Measurements from ENCODE around the gene DMRT3. TPM values are rescaled to one million over a fixed set of nuclear protein-coding genes. Genes with fewer than 3 reads are reported as not detected.

Gene DMRT3
- total RNA-seq, 1 experiment from 2014 or later = not detected

DNA sequence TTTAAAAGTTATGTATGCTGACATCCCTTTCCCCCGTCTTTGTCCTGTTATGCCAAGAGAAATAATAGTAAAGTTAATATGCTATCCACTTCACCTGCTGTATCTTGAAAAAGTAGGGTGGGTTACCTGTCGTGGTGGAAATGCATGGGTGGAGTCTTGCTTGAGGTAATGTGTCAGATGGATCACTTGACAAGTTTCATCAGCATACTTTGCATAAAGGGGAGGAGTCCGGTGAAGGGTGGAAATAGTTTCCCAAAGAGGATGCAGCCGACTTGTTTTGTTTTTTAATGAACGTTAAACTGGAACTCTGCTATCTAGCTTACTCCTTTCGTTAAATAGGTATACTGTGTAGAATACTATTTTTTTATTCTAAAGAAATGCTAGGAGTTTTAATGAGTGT lies 9.0 kb upstream of the DMRT3 start:
- Histone ChIP-seq H3K27ac (ENCODE audit: low read length) (no peak overlapping the region), H3K9ac (ENCODE audit: low read length) (no peak overlapping the region), H3K9me3 (ENCODE audit: low read length) (no peaks in the 10 kb centered on the region), H4K20me1 (ENCODE audit: insufficient read depth, low read depth, low read length) (no peaks in the 10 kb centered on the region), H3K79me2 (ENCODE audit: low read length) (no peaks in the 10 kb centered on the region), H2AFZ (ENCODE audit: low read length) (no peak overlapping the region), H3K27me3 (ENCODE audit: low read length) (no peaks in the 10 kb centered on the region), H3K9me2 (replicated peaks; ENCODE audit: insufficient read depth, low read length) (no peaks in the 10 kb centered on the region), H3K36me3 (ENCODE audit: insufficient read depth, low read length) (no peaks in the 10 kb centered on the region), H3K4me3 (ENCODE audit: low read length) (no peak overlapping the region), H3K4me2 (ENCODE audit: low read depth, low read length, poor library complexity, severe bottlenecking) (no peak overlapping the region), H3K4me1 (ENCODE audit: low read length) (no peaks in the 10 kb centered on the region)
- DNase-seq = no peak

DNA sequence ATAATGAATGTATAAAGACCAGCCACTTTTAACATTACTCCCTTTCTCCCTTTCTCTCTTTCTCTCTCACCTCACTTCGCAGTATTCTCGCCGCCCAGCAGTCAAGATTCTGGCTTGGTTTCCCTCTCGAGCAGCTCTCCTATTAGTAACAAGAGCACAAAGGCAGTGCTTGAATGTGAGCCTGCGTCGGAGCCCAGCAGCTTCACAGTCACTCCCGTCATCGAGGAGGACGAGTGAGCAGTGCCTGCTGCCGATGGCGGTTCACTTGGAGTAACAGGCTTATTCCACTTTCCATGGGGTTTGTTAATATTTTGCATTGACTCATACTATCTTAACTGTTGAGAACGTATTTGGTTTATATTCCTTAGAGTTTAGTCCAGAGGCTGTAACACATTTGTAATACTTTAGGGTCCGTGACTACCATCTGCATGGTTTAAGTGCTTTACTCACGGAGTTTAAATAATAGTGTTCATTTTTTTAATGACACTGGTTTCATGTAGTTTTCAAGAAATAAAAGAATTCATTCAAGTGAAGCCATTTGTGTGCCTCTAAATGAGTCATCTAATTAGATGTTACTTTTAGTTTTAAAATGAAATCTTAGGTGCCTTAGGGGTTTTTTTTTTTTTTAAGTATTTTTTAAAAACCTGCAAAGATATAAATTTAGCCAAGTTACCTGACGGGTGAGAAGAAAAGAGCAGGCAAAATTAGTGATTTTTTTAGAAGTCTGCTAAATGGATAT lies 8.4 kb upstream of the DMRT3 start:
- no peaks in the 10 kb centered on the region for H4K20me1 ChIP-seq (ENCODE audit: insufficient read depth, low read depth, low read length)
- no peak for DNase-seq
- no peaks in the 10 kb centered on the region for H3K9me2 ChIP-seq (replicated peaks; ENCODE audit: insufficient read depth, low read length)
- H2AFZ ChIP-seq (ENCODE audit: low read length) = no peak overlapping the region
- H3K36me3 ChIP-seq (ENCODE audit: insufficient read depth, low read length) = no peaks in the 10 kb centered on the region
- H3K79me2 ChIP-seq (ENCODE audit: low read length) = no peaks in the 10 kb centered on the region
- H3K4me3 ChIP-seq (ENCODE audit: low read length) = no peak overlapping the region
- no peak overlapping the region for H3K4me2 ChIP-seq (ENCODE audit: low read depth, low read length, poor library complexity, severe bottlenecking)
- no peaks in the 10 kb centered on the region for H3K27me3 ChIP-seq (ENCODE audit: low read length)
- no peaks in the 10 kb centered on the region for H3K9me3 ChIP-seq (ENCODE audit: low read length)
- H3K4me1 ChIP-seq (ENCODE audit: low read length) = no peaks in the 10 kb centered on the region
- no peak overlapping the region for H3K9ac ChIP-seq (ENCODE audit: low read length)
- no peak overlapping the region for H3K27ac ChIP-seq (ENCODE audit: low read length)

DNA sequence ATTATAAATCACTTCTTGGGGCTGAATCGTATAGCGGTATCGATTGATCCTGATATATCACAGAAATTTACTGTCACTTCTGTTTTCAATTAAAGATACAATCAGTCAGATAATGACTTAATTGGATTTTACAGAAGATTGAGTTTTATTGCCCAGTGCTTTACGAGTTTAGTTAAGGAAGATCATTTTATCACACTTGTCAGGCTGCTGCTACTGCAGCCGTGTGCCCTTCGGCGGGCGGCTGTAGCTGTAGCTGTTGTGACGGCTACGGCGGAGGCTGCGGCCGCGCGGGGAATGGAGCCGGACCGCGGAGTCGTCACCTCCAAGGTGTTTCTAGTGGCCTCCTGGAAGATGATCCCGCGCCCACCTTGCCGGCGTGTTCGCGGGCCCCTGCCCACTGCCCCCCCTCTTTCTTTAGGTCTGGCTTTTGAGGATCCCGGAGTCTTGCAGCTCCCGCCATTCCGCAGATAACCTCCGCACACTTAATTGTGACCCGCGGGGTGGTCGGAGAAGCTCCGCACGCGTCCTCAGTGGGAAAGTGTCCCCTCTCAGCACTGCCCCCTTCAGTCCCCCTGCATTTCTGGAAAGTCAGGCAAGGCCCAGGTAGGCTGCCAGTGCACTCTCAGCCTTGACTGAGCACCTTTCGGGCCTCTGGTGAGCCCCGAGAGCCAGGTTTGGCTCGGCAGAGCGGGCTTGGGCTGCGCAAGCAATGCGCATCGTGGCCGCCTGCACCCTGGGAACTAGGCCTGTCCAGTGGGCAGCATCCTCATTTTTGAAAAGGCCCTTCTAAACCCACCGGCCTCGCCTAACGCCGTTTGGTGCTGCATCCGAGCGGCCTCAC lies 6.9 kb upstream of the DMRT3 start:
- Histone ChIP-seq H3K79me2 (ENCODE audit: low read length) (no peaks in the 10 kb centered on the region), H3K9me2 (replicated peaks; ENCODE audit: insufficient read depth, low read length) (no peaks in the 10 kb centered on the region), H3K4me3 (ENCODE audit: low read length) (no peak overlapping the region), H2AFZ (ENCODE audit: low read length) (no peak overlapping the region), H3K27ac (ENCODE audit: low read length) (no peak overlapping the region), H3K27me3 (ENCODE audit: low read length) (no peaks in the 10 kb centered on the region), H3K36me3 (ENCODE audit: insufficient read depth, low read length) (no peaks in the 10 kb centered on the region), H3K9me3 (ENCODE audit: low read length) (no peaks in the 10 kb centered on the region), H3K4me2 (ENCODE audit: low read depth, low read length, poor library complexity, severe bottlenecking) (no peak overlapping the region), H3K4me1 (ENCODE audit: low read length) (no peaks in the 10 kb centered on the region), H4K20me1 (ENCODE audit: insufficient read depth, low read depth, low read length) (no peaks in the 10 kb centered on the region), H3K9ac (ENCODE audit: low read length) (no peak overlapping the region)
- DNase-seq = no peak

DNA sequence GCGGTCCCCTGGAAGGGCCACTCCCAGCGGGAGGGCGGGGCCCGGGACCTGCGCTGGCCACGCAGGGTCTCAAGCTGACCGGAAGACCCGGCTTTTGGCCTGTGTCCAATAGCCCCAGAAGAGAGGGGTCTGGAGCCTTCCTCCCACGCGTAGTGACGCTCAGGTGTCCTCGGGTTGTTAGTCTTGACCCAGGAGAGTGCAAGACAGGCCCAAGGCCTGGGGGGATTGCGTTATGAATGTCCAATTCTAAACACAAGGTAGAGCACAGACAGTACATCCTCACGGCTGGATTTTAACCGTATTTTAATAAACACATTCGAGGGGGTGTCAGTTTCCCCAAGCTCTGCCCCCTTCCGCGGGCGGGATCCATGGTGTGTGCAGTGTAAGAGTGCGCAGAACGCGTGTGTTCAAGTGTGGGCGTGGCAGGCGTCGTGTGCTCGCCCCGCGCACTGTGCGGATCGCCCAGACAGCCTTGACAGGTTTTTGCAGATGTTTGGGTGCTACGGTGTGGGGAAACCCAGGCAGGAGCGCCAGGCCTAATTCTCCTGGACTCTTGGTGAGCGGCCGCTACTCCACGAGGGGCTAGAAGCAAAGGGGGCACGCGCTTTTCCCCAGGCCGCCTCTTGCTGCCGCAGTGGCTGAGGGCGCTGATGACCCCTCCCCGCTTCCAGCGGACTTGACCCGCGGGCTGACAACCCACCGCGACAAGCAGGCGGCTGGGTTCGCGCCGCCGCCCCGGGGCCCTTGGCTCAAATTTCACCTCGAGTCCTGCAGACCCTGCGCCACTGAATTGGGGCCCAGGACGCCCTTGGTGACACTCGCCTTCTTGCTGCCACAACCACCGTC lies 6.1 kb upstream of the DMRT3 start:
- Histone ChIP-seq H3K9me3 (ENCODE audit: low read length) (no peaks in the 10 kb centered on the region), H3K27ac (ENCODE audit: low read length) (no peak overlapping the region), H2AFZ (ENCODE audit: low read length) (no peak overlapping the region), H3K4me1 (ENCODE audit: low read length) (no peaks in the 10 kb centered on the region), H3K4me2 (ENCODE audit: low read depth, low read length, poor library complexity, severe bottlenecking) (no peak overlapping the region), H3K79me2 (ENCODE audit: low read length) (no peaks in the 10 kb centered on the region), H3K9ac (ENCODE audit: low read length) (no peak overlapping the region), H3K4me3 (ENCODE audit: low read length) (no peak overlapping the region), H3K27me3 (ENCODE audit: low read length) (no peaks in the 10 kb centered on the region), H3K9me2 (replicated peaks; ENCODE audit: insufficient read depth, low read length) (no peaks in the 10 kb centered on the region), H3K36me3 (ENCODE audit: insufficient read depth, low read length) (no peaks in the 10 kb centered on the region), H4K20me1 (ENCODE audit: insufficient read depth, low read depth, low read length) (no peaks in the 10 kb centered on the region)
- no peak for DNase-seq

DNA sequence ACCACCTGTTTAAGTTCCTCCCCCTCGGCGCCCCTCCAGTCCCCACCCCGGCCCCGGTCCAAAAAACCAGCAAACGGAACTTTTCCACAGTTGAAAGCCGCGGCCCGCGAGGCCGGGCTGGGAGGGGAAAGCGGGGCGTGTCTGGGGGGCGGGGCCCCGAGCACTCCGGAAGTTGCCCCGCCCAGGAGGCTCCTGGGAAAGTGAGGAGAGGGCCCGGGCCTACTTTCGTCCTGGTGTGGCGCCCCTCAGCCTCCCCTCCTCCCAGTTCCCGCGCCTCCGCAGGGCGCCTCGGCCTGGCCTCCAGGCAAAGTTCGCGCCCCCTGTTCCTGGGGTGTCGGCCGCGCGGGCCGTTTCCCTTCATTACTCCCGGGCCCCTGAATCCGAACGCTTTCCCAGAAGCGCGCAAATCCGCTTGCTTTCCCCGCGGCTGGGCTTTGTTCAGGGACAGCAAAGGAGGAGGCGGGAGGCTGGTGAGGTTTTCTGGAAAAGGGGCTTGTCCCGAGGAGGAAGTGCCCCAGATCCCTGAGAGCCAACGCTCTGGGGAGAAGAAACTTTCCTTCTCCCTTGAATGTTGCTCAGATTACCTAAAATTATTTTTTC lies 4.5 kb upstream of the DMRT3 start:
- DNase-seq = no peak
- no peak overlapping the region for H3K9ac ChIP-seq (ENCODE audit: low read length)
- no peaks in the 10 kb centered on the region for H3K4me1 ChIP-seq (ENCODE audit: low read length)
- no peaks in the 10 kb centered on the region for H3K36me3 ChIP-seq (ENCODE audit: insufficient read depth, low read length)
- H2AFZ ChIP-seq (ENCODE audit: low read length) = no peak overlapping the region
- no peak overlapping the region for H3K4me2 ChIP-seq (ENCODE audit: low read depth, low read length, poor library complexity, severe bottlenecking)
- no peaks in the 10 kb centered on the region for H4K20me1 ChIP-seq (ENCODE audit: insufficient read depth, low read depth, low read length)
- no peaks in the 10 kb centered on the region for H3K9me3 ChIP-seq (ENCODE audit: low read length)
- H3K27me3 ChIP-seq (ENCODE audit: low read length) = no peaks in the 10 kb centered on the region
- no peaks in the 10 kb centered on the region for H3K79me2 ChIP-seq (ENCODE audit: low read length)
- no peak overlapping the region for H3K27ac ChIP-seq (ENCODE audit: low read length)
- no peak overlapping the region for H3K4me3 ChIP-seq (ENCODE audit: low read length)
- H3K9me2 ChIP-seq (replicated peaks; ENCODE audit: insufficient read depth, low read length) = no peaks in the 10 kb centered on the region

DNA sequence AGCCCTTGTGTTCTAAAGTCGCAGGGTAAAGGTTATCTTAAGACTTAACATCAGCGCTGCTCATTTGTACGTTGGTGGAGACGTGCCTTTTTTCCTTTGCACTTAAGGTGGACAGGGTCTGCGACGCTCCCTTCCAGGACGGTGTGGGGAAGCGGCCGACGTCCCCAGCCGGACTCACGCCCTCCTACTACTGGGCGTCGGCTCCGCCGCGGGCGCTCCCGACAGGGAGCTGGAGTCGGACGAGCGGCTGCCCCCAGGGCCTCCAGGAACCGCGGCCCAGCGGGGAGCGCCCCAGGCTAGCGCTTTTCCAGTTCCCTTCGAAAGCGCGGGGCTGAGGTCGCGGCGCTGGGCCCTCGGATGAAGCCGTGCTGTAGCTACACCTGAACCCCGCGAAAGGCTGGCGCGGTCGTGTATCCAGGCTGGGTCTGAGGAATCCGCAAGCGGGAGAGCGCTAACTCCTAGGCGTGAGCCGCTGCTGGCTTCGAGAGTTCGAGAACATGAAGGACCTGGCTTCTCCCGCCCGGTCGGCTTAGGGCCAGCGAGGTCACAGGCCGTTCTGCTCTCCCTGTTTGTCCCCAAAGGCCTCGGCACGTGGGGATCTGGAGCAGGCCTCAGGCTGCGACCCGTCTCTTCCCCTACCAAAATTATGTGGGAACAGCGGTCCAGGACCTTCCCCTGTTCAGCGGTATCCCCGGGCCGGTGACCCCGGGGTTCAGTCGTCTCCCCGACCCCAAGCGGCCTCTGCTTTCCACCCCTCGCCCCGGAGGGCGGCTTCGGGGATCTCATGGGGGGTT lies 3.8 kb upstream of the DMRT3 start:
- no peak for DNase-seq
- Histone ChIP-seq H3K36me3 (ENCODE audit: insufficient read depth, low read length) (no peaks in the 10 kb centered on the region), H3K4me3 (ENCODE audit: low read length) (no peak overlapping the region), H3K27ac (ENCODE audit: low read length) (no peak overlapping the region), H3K9ac (ENCODE audit: low read length) (no peak overlapping the region), H2AFZ (ENCODE audit: low read length) (no peak overlapping the region), H3K4me1 (ENCODE audit: low read length) (no peaks in the 10 kb centered on the region), H3K9me2 (replicated peaks; ENCODE audit: insufficient read depth, low read length) (no peaks in the 10 kb centered on the region), H3K79me2 (ENCODE audit: low read length) (no peaks in the 10 kb centered on the region), H3K27me3 (ENCODE audit: low read length) (no peaks in the 10 kb centered on the region), H3K9me3 (ENCODE audit: low read length) (no peaks in the 10 kb centered on the region), H3K4me2 (ENCODE audit: low read depth, low read length, poor library complexity, severe bottlenecking) (no peak overlapping the region), H4K20me1 (ENCODE audit: insufficient read depth, low read depth, low read length) (no peaks in the 10 kb centered on the region)

DNA sequence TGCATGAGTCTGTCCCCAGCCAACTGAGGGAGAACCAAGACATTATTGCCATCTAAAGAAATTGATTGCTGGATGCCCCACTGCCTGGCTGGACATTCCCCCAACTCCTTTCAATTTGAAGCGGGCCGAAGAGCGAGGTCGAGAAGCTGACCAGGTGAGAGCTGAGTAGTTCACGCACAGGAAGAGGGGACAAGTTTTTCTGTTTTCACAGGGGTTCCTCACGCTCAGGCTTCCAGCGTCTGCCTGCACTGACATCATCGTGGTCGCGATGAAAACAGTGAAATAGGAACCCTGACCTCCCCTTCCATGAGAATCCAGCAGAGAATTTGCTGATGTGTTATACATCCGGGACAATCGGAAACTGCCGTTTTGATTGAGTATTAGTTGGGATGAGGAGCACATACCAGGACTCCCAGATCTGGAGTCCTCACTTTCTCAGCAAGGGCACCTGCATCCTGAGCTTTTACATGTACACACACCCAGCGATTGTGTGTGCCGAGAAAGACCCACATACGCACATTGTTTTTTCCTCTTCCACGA lies 3.1 kb upstream of the DMRT3 start:
- H3K36me3 ChIP-seq (ENCODE audit: insufficient read depth, low read length) = no peaks in the 10 kb centered on the region
- DNase-seq = no peak
- H3K4me2 ChIP-seq (ENCODE audit: low read depth, low read length, poor library complexity, severe bottlenecking) = no peak overlapping the region
- no peaks in the 10 kb centered on the region for H3K79me2 ChIP-seq (ENCODE audit: low read length)
- H3K27ac ChIP-seq (ENCODE audit: low read length) = no peak overlapping the region
- no peaks in the 10 kb centered on the region for H3K27me3 ChIP-seq (ENCODE audit: low read length)
- no peak overlapping the region for H3K4me3 ChIP-seq (ENCODE audit: low read length)
- no peaks in the 10 kb centered on the region for H3K9me3 ChIP-seq (ENCODE audit: low read length)
- no peaks in the 10 kb centered on the region for H3K4me1 ChIP-seq (ENCODE audit: low read length)
- H4K20me1 ChIP-seq (ENCODE audit: insufficient read depth, low read depth, low read length) = no peaks in the 10 kb centered on the region
- H3K9ac ChIP-seq (ENCODE audit: low read length) = no peak overlapping the region
- no peak overlapping the region for H2AFZ ChIP-seq (ENCODE audit: low read length)
- no peaks in the 10 kb centered on the region for H3K9me2 ChIP-seq (replicated peaks; ENCODE audit: insufficient read depth, low read length)
